ENCODE measurements around the gene GMPPA. TPM values are rescaled to one million over a fixed set of nuclear protein-coding genes. Genes with fewer than 3 reads are reported as not detected.

The GMPPA gene
- total and polyA plus RNA-seq, 9 donors = 14.2 to 35.7 (median 23.7) TPM

GRCh38 chr2:219482674-219483405 is 15.9 kb upstream of the GMPPA start:
- Histone ChIP-seq H3K27ac (no peak overlapping the region), H3K9me3 (no peaks in the 10 kb centered on the region), H3K4me1 (ENCODE audit: insufficient read depth) (peaks cover 1% of the 10 kb centered on the region), H3K4me3 (no peak overlapping the region), H3K27me3 (no peaks in the 10 kb centered on the region), H3K36me3 (no peaks in the 10 kb centered on the region)
- intact Hi-C loops (cut with DNase I) = loop anchor here in 1 of 4 donors (2.0 kb wide), 1 partner anchor 42 kb away; no protein-coding TSS in a partner anchor
- TF ChIP-seq, protein P1, sequence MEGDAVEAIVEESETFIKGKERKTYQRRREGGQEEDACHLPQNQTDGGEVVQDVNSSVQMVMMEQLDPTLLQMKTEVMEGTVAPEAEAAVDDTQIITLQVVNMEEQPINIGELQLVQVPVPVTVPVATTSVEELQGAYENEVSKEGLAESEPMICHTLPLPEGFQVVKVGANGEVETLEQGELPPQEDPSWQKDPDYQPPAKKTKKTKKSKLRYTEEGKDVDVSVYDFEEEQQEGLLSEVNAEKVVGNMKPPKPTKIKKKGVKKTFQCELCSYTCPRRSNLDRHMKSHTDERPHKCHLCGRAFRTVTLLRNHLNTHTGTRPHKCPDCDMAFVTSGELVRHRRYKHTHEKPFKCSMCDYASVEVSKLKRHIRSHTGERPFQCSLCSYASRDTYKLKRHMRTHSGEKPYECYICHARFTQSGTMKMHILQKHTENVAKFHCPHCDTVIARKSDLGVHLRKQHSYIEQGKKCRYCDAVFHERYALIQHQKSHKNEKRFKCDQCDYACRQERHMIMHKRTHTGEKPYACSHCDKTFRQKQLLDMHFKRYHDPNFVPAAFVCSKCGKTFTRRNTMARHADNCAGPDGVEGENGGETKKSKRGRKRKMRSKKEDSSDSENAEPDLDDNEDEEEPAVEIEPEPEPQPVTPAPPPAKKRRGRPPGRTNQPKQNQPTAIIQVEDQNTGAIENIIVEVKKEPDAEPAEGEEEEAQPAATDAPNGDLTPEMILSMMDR (IDR thresholded peaks at IDR 0.05) = no peak
- no peak for TF ChIP-seq POLR2A (IDR thresholded peaks at IDR 0.05)
- no peak for TF ChIP-seq EP300 (IDR thresholded peaks at IDR 0.05)
- no peak for DNase-seq
- WGBS, 3 donors = 83 to 88% (median 83%) methylated on average over 15 to 17 of the region's 17 CpGs

GRCh38 chr2:219483451-219484342 is 15.0 kb upstream of the GMPPA start:
- no peak overlapping the region for H3K4me3 ChIP-seq

GRCh38 chr2:219484343-219485200 is 14.1 kb upstream of the GMPPA start:
- Histone ChIP-seq H3K4me1 (ENCODE audit: insufficient read depth) (peaks cover 1% of the 10 kb centered on the region), H3K27me3 (no peaks in the 10 kb centered on the region), H3K36me3 (no peaks in the 10 kb centered on the region), H3K27ac (no peak overlapping the region), H3K9me3 (no peaks in the 10 kb centered on the region), H3K4me3 (peak overlapping the region; percentile 12)
- no peak for TF ChIP-seq EP300 (IDR thresholded peaks at IDR 0.05)
- TF ChIP-seq, protein P1 (IDR thresholded peaks at IDR 0.05) = no peak
- DNase-seq = no peak
- intact Hi-C loops (cut with DNase I) = no loop called here
- WGBS, 3 donors = 7 to 12% (median 11%) methylated on average over 58 to 89 of the region's 89 CpGs

More at GRCh38 chr2:219483451-219484342, 15.0 kb upstream of the GMPPA start:
- no peaks in the 10 kb centered on the region for H3K36me3 ChIP-seq
- no peak for DNase-seq
- H3K27ac ChIP-seq = no peak overlapping the region
- no peaks in the 10 kb centered on the region for H3K27me3 ChIP-seq
- intact Hi-C loops (cut with DNase I) = loop anchor here in 1 of 4 donors (2.0 kb wide), 1 partner anchor 41 kb away; no protein-coding TSS in a partner anchor
- 54 to 60% (median 55%) methylated on average over 40 to 58 of the region's 58 CpGs for WGBS, 3 donors
- TF ChIP-seq EP300 (IDR thresholded peaks at IDR 0.05) (no peak), POLR2A (IDR thresholded peaks at IDR 0.05) (no peak)
- TF ChIP-seq, protein P1 (IDR thresholded peaks at IDR 0.05) = no peak
- peaks cover 1% of the 10 kb centered on the region for H3K4me1 ChIP-seq (ENCODE audit: insufficient read depth)
- no peaks in the 10 kb centered on the region for H3K9me3 ChIP-seq

DNA sequence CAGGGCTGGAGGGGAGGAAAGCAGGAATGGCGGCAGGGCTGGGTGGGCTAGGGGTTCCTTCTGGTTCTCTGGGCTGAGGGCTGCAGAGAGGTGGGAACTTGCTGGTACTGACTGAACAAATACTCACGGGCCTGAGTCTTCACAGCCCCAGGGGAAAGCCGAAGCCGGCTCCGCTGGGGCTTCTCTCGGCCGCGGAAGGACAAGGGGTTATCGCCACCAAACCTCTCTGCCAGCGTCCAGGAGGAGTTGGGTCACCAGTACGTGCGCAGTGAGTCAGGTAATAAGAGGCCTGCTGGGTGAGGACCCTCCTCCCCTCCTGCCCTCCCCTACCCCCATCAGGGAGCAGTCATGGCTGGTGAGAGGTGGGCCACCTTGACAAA is 13.5 kb upstream of the GMPPA start:
- no peak overlapping the region for H3K4me3 ChIP-seq
- peaks cover 1% of the 10 kb centered on the region for H3K4me1 ChIP-seq (ENCODE audit: insufficient read depth)
- intact Hi-C loops (cut with DNase I) = no loop called here
- no peak overlapping the region for H3K27ac ChIP-seq
- 82 to 88% (median 85%) methylated on average over 12 of the region's 12 CpGs for WGBS, 3 donors
- no peaks in the 10 kb centered on the region for H3K9me3 ChIP-seq
- DNase-seq = no peak
- H3K27me3 ChIP-seq = no peaks in the 10 kb centered on the region
- TF ChIP-seq POLR2A (IDR thresholded peaks at IDR 0.05) (no peak), EP300 (IDR thresholded peaks at IDR 0.05) (no peak)
- TF ChIP-seq, protein P1 (IDR thresholded peaks at IDR 0.05) = no peak
- H3K36me3 ChIP-seq = no peaks in the 10 kb centered on the region
